ENCODE results near the gene UROS. TPM values are rescaled to one million over a fixed set of nuclear protein-coding genes. Genes with fewer than 3 reads are reported as not detected.

The UROS gene
- total RNA-seq, 1 donor: 93.7 TPM

DNA sequence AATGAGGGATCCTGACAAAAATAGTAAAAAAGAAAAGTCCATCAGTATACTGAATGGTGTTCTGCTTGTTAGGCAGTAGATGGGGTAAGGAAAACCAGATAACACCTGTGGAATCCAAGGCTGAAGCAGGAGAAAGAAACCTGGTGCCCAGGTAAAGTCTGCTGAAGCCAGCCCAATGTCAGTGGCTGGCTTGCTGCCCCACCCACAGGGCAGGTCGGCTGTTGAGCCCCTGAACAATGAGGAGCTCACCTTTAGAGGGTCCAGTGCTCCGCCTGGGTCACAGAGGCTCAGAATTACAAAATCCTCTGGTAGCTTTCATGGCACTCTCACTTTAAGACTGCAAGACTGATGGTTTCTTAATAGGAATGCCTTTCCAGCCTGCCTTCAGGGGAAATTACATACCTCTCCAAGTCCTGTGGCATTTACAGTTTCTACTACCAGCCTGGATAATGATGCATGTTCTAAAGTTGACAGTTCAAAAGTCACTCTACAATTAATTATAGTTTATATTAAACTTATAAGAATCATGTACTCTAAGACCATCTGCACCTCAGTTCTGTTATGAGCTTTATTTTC, 34.2 kb upstream of the UROS start:
- DNase-seq (ENCODE audit: low read depth): no peak
- H3K4me3 ChIP-seq (ENCODE audit: low read depth, low read length): no peak overlapping the region
- TF ChIP-seq, protein P1, sequence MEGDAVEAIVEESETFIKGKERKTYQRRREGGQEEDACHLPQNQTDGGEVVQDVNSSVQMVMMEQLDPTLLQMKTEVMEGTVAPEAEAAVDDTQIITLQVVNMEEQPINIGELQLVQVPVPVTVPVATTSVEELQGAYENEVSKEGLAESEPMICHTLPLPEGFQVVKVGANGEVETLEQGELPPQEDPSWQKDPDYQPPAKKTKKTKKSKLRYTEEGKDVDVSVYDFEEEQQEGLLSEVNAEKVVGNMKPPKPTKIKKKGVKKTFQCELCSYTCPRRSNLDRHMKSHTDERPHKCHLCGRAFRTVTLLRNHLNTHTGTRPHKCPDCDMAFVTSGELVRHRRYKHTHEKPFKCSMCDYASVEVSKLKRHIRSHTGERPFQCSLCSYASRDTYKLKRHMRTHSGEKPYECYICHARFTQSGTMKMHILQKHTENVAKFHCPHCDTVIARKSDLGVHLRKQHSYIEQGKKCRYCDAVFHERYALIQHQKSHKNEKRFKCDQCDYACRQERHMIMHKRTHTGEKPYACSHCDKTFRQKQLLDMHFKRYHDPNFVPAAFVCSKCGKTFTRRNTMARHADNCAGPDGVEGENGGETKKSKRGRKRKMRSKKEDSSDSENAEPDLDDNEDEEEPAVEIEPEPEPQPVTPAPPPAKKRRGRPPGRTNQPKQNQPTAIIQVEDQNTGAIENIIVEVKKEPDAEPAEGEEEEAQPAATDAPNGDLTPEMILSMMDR (IDR thresholded peaks at IDR 0.05; ENCODE audit: insufficient read depth, low read depth, low read length): no peak

DNA sequence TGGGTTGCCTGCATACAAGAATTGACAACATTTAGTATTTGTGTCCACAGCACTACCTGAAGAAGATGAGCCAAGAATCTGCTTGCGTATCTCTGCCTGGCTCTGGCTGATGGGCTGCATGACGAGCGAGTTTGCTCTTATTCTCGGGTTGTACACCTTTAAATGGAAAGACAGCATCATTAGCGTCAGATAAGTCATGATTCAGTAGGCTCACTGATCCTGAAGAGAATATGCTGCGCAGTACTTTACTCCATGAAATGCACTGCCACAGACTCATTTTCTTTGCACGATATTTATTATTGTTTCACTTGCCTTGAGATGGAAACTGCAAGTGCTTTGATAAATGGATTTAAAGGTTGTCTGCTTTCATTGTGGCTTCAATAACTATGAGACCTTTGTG, 29.4 kb upstream of the UROS start:
- DNase-seq (ENCODE audit: low read depth): no peak
- TF ChIP-seq, protein P1 (IDR thresholded peaks at IDR 0.05; ENCODE audit: insufficient read depth, low read depth, low read length): no peak
- H3K4me3 ChIP-seq (ENCODE audit: low read depth, low read length): no peak overlapping the region

DNA sequence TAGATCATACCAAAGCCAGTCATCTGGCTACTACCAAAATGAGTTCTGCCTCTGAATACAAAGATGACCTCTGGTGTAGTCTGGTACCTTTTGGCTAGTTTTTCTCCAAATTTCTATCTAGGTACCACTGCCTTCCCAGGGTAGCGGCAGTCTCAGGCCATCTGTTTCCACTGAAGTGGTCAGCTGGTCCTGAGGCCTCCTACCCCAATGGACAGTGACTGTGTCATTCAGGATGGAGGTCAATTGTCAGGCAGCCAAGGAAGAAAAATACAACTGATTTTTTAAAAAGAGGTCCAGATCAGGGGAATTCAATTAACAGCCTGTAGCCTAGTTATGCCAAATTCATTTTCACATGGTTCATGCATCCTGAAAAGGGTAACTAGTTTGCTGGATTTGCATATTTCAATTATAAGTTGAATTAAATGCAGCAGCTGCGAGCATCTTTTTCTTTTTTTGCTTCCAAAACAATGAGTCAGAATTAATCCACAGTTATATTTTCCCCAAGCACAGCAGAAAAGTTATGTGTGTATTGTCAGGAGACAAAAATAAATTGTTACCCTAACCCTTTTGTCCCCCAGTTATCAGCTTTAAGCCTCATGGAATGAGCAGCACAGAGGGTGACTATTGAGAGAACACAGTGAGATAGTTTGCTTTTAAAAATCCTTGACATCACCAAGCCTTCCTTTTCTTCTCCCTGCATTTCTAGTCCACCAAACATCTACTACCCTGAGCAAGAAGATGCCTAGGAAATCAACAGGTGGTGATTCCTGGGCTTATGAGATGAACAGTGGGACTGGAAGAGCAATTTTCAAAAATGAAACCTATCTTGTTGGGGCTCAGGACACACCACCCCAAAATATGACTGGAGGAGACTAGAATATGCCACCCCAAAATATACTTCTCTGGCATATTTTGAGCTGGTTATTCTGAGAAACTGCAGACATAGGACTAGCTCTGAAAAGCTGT, 28.0 kb upstream of the UROS start:
- TF ChIP-seq, protein P1 (IDR thresholded peaks at IDR 0.05; ENCODE audit: insufficient read depth, low read depth, low read length): no peak
- H3K4me3 ChIP-seq (ENCODE audit: low read depth, low read length): no peak overlapping the region
- no peak for DNase-seq (ENCODE audit: low read depth)

DNA sequence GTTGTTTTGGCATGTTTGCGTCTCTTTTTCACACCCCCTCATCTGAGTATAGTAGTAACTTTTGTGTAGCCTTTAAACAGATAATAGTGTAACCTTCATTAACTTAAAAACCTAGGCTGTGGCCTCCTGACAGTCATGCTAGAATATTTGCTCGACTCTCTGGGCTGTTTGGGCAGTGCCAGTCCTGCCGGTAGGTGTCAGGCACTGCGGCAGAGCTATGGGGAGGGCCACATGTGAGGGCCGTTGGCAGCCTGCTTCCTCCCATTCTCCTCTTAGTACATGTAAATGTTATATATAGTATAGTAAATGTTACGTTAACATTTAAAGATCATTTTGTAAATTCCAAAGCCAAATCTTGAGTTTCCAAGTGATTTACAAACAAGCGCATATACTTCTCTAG, 26.4 kb upstream of the UROS start:
- H3K4me3 ChIP-seq (ENCODE audit: low read depth, low read length): no peak overlapping the region
- TF ChIP-seq, protein P1 (IDR thresholded peaks at IDR 0.05; ENCODE audit: insufficient read depth, low read depth, low read length): no peak
- no peak for DNase-seq (ENCODE audit: low read depth)

DNA sequence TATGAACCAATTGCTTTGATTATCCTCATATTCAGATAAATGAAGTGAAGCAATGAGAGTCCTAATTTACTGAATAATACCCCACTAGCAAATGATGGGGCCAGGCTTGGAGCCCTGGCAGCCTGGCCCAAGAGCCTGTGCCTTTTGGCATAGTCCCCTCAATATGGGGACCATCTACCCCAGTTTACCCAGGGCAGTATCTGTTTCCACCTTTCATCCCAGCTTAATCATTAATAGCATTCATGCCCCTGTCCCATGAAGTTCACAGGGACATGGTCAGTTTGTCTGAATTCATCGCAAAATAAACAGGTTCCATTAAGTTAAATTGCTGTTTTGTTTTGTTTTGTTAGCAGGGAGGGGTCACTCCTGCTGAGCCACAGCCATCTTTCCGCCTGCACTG, 25.8 kb upstream of the UROS start:
- no peak overlapping the region for H3K4me3 ChIP-seq (ENCODE audit: low read depth, low read length)
- TF ChIP-seq, protein P1 (IDR thresholded peaks at IDR 0.05; ENCODE audit: insufficient read depth, low read depth, low read length): no peak
- no peak for DNase-seq (ENCODE audit: low read depth)

DNA sequence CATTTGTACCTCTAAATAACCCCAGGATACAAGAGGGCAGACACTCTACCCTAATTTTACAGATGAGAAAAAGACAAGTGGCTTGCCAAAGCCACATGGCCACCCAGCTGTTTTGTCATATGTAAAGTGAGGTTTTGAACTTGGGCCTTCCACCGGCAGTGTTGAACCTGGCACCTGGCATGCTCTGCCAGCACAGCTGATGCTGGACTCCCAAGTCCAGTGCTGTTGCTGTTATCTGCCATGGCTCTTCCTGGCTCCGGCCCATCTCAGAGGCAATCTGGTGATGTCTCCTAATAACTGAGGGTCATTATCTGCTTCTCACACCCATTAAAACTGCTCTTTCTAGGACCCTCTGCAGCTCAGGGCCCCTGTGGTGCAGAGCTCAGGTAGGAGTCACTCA, 25.3 kb upstream of the UROS start:
- TF ChIP-seq, protein P1 (IDR thresholded peaks at IDR 0.05; ENCODE audit: insufficient read depth, low read depth, low read length): no peak

More for the DNA sequence above, 25.3 kb upstream of the UROS start:
- no peak overlapping the region for H3K4me3 ChIP-seq (ENCODE audit: low read depth, low read length)
- no peak for DNase-seq (ENCODE audit: low read depth)
